HG03521 (cell line): ENCODE results near the gene SETD2.

ENCODE experiments used
- ATAC-seq: cut with Tn5 transposase; IDR thresholded peaks from one replicate; pipeline ENCODE4 v1.9.1; 2021; ENCODE audit warnings: mild to moderate bottlenecking, moderate library complexity; ENCODE audit not compliant: unreplicated experiment

The SETD2 gene

DNA sequence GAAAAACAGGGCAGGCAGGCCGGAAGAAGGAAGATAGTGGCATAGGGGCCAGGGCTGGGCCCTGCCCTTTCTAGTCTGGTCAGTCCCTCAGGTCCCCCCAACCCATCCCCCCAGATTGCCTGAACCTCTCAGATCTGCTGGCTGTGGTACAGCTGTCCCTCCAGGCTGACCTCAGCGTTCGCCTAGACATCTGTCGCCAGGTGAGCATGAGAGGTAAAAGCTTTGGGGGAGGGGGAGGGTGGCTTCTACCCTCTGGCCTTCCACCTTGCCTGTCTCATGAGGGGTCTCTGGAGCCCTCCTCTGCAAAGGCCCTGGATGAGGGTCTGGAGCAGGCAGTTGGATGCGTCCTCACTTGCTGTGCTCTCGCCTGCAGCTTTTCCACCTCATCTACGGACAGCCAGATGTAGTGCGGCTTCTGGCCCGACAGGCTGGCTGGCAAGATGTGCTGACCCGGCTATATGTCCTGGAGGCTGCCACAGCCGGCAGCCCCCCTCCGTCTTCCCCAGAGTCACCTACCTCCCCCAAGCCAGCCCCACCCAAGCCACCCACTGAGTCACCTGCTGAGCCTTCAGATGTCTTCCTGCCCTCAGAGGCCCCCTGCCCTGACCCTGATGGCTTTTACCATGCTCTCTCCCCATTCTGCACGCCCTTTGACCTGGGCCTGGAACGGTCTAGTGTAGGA lies 164.3 kb downstream of the SETD2 start:
- ATAC-seq: no peak

- no peak for ATAC-seq
Measured at GRCh38 chr3:46998852-46999515, 164.9 kb downstream of the SETD2 start.

- no peak for ATAC-seq
Measured at GRCh38 chr3:46998121-46998851, 165.6 kb downstream of the SETD2 start.

- no peak for ATAC-seq
Measured at GRCh38 chr3:46997453-46998091, 166.3 kb downstream of the SETD2 start.

DNA sequence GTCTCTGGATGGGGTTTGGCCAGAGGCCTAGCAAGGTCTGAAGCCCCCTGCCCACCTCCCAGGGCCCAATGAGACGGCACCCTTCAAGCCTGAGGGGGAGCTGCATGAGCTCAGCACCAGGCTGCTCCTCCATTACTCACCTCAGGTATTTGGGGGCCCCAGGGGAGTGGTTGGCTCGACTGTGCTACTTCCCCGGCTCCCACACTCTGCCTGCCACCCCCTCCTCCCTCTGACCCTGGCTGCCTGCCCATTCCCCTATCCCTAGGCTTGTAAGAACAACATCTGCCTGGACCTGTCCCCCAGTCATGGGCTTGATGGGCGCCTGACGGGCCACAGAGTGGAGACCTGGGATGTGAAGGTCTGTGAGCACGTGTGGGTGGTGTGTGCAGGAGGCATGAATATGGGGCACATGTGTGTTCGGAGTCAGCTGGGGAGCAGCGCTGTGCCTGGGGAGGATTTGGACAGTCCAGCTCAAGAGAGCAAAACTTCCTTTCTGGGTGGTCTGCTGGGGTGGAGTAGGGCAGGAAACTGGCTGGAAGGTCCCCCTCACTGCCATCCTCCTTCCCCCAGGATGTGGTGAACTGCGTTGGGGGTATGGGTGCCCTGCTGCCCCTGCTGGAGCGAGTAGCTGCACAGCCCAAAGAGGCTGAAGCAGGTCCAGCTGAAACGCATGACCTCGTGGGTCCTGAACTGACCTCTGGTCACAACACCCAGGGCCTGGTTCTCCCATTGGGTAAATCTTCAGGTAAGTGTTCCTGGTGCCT lies 167.0 kb downstream of the SETD2 start:
- no peak for ATAC-seq

- ATAC-seq: no peak
Measured at GRCh38 chr3:46995901-46996562, 167.9 kb downstream of the SETD2 start.

DNA sequence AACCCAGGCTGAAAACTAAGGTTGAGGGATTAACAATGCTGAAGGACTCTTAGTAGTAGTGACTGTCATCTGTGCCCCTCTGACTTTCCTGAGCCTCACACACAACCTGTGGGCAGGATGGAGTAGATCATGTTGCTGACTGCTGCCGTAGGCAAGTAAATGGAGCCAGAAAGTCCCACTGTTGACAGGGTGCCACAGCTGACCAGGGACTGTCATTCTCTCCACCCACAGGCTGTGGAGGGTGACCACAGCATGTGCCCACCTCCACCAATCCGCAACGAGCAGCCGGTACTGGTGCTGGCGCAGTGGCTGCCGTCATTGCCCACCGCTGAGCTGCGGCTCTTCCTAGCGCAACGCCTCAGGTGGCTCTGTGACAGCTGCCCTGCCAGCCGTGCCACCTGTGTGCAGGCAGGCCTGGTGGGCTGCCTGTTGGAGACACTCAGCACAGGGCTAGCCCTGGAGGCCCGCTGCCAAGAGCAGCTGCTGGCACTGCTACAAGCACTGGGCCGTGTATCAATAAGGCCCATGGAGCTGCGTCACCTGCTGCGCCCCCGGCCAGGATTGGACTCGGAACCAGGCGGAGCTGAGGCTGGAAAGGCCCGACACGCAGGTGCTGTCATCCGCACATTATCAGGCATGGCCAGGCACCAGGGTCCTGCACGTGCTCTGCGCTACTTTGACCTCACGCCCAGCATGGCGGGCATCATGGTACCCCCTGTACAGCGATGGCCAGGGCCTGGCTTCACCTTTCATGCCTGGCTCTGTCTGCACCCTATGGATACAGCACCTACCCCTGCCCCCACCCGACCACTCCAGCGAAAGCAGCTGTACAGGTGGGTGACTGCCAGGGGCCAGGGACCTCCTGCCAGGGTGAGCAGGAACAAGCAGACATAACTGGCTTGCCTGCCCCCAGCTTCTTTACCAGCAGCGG lies 168.8 kb downstream of the SETD2 start:
- no peak for ATAC-seq

DNA sequence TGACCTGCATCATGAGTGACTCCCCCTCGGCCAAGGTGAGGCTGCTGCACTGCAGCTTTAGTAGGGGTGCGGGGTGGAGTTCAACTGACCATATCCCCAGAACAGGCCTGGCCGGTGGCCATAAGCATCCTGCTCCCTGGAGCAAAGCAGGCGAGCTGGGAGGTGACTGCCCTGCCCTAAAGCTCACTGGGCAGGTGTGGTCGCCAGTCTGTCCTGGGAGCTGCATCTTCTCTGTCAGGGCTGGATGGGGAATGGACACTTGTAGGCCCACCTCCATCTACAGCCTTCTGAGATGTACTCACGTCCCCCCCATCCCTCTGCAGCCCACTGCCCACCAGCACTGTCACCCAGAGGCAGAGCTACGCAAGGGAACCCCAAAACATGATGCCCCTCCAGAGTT lies 169.9 kb downstream of the SETD2 start:
- ATAC-seq: no peak

DNA sequence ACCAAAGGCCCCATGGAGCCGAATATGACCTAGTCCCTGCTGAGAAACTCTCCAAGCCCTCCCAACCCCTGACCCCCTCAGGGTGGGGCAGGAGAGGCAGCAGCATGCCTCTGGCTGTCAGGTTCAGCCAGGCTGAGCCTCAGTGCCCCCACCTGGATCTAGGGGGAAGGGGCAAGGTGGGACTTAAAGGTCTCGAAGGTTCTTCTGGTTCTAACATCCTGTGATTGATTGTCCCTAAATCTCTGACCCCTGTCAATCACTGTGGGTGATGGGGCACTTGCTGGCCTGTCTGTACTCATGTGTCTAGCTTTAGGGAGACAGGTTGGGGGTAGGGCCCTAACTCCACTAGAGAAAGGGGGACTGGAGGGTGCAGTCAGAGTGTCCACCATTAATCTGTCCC lies 170.6 kb downstream of the SETD2 start:
- no peak for ATAC-seq

GRCh38 chr3:46992231-46992630 lies 171.7 kb downstream of the SETD2 start:
- no peak for ATAC-seq

GRCh38 chr3:46991406-46992165 lies 172.3 kb downstream of the SETD2 start:
- no peak for ATAC-seq

- ATAC-seq: no peak
Measured at GRCh38 chr3:46990573-46991374, 173.1 kb downstream of the SETD2 start.

DNA sequence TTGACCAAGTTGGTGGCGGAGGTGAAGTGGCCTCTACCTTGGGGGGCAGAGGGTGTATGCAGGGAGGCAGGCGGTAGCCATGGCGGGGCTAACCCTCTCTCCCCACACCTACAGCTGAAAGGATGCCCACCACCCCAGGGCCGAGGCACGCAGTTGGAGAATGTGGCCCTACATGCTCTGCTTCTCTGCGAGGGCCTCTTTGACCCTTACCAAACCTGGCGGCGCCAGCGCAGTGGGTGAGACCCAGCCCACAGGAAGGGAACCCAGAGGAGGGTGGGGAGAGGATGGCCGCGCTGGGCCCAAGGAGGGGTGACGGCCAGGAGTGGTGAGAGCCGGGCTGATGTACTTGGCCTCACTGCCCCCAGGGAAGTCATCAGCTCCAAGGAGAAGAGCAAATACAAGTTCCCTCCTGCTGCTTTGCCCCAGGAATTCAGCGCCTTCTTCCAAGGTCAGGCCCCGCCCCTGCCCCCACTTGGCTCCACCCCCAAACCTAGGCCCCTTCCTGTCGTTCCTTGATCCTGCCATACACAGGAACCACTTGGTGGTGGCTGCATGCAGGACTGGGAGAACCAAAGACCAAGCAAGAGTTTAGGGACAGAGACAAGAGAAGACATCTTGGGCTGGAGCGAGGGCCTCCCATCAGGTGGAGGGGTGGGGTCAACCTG lies 174.6 kb downstream of the SETD2 start:
- no peak for ATAC-seq

DNA sequence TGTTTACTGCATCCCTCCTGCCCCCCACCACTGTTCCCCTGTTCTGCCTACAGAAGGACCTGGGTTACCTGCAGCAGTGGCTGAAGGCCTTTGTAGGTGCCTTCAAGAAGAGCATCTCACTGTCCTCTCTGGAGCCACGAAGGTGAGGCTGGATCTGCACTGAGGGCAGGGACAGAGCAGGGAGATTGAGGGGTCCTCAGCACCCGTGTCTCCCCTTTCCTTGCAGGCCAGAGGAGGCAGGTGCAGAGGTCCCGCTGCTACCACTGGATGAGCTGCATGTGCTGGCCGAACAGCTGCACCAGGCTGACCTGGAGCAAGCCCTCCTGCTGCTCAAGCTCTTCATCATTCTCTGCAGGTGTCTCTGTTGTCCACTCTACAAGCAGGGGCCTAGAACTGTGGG lies 175.3 kb downstream of the SETD2 start:
- no peak for ATAC-seq

- peak; percentile 67 for ATAC-seq
Measured at GRCh38 chr3:46987743-46988401, 176.0 kb downstream of the SETD2 start.

GRCh38 chr3:46987319-46987742 lies 176.6 kb downstream of the SETD2 start:
- no peak for ATAC-seq
